ENCODE measurements around the gene RPL29. TPM values are rescaled to one million over a fixed set of nuclear protein-coding genes. Genes with fewer than 3 reads are reported as not detected.

RPL29 gene
- polyA plus RNA-seq, 3 donors = 1,596 to 1,901 (median 1,807) TPM

GRCh38 chr3:51987568-51987967 lies 8.1 kb downstream of the RPL29 start:
- DNase-seq = no peak

DNA sequence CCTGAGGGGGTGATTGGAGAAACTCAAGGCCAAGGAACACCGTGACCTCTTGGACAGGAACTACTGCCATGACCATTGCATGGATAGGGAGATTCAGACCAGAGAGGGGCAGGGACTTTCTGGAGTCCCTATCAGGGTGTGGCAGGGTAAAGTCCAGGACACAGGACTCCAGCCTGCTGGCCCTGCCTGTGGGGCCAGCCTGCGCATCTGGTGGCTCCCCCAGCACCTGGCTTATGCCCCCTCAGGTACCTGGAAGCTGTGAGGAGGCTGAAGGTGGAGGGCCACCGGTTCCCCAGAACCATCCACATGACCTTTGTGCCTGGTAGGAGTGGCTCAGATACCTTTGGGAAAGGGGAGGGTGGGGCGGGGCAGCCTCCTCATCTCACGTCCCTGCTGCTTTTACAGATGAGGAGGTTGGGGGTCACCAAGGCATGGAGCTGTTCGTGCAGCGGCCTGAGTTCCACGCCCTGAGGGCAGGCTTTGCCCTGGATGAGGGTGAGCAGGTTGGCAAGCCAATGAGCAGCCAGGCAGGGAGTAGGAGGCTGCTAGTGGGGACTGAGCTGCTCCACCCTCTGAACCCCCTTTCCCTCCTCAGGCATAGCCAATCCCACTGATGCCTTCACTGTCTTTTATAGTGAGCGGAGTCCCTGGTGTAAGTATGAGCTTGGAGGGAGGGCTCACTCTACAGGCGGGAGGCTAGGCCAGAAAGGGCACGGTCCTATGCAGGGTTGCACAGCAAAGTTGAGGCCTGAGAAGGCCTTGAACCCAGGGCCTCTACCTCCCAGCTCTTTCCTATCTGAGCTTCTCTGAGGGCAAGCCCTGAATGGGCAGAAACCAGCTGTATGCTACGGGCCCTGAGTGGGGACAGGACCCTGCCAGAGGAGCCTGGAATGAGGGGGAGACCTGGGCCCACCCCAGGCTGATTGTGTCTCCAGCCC lies 9.4 kb downstream of the RPL29 start:
- DNase-seq = no peak

DNA sequence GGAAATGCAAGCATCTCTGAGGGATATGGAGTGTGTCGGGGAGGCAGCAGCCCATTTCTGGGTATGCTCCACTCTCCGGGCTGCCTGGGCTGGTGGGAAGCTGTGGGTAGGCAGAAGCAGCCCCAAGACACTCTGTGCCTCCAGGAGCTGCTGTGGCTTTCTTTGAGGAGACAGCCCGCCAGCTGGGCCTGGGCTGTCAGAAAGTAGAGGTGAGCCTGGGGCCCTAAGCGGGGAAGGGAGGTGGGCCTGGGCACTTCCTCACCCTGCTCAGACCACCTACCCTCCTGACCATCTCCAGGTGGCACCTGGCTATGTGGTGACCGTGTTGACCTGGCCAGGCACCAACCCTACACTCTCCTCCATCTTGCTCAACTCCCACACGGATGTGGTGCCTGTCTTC lies 10.6 kb downstream of the RPL29 start:
- no peak for DNase-seq

DNA sequence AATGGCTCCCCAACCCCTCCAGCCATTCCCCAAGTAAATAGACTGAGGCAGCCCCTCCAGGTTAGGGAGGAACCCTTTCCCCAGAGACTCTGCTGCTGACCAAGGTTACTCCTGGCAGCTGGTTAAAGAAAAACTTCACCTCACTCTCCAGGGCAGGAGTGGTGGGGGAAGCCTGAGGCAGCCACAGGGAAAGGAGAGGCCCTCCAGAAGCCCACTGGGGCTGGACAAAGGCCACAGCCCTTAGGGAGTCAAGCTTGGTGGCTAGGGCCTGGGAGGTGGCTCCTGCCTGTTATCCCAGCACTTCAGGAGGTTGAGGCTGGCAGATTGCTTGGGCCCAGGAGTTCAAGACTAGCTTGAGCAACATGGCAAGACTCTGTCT lies 11.4 kb downstream of the RPL29 start:
- no peak for DNase-seq

- no peak for DNase-seq
Measured at GRCh38 chr3:51983578-51984268, 12.0 kb downstream of the RPL29 start.

- peak; percentile 89 for DNase-seq
Measured at GRCh38 chr3:51982838-51983577, 12.7 kb downstream of the RPL29 start, which contains the start of gene ACY1. Gene ACY1 (plus strand): TSS chr3:51983535. CDS start chr3:51984065, 530 bp downstream.

DNA sequence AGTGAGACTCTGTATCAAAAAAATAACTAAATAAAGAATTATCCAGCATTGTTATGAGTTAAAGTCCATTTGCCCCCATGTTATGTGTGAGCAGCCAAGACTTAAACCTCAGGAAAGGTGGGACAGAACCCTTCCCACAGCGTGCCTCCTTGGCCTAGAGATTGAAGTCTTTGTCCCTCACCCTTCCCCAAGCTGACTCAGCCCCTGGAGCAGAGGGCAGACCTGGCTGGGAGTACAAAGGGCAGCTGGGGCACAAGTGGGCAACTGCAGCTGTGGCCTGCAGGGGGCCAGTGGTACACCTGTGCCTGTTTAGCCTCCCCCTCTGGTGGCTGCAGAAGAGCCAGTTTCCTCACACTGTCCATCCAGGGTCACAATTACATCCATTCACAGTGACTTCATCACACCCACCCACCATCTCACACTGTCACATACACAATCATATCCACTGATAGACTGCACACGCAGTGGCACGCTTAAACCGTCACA lies 13.3 kb downstream of the RPL29 start:
- DNase-seq = no peak

DNA sequence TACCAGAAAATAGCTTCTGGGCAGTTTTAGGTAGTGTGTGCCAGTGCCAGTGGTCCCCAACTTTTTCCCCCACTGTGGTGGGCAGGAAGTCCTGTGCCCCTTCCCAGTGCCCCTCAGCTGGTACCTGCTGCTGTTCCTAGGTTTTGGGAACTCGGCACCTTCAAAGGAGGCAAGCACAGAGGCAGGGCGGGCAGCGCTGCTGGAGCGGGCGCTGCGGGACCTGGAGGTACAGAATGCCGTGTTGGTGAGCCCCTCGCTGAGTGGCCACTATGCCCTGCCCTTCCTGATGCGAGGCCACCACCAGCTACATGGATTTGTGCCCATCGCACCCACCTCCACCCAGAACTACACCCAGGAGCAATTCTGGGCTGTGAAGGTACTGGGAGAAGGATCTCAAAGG lies 15.4 kb downstream of the RPL29 start:
- no peak for DNase-seq

DNA sequence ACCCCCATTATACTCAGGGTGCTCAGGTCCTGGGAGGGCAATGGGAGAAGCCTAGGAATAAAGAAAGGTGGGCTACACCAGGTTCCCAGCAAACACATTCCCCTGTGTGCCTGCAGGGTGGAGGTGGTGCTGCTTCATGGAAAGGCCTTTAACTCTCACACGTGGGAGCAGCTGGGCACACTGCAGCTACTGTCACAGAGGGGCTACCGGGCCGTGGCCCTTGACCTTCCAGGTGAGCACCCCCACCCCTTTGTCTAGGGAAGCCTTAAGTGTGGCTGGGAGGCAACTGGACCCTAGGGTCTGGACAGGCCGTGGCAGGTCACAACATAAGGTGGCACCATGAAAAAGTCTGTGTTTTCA lies 17.6 kb downstream of the RPL29 start:
- DNase-seq = no peak

DNA sequence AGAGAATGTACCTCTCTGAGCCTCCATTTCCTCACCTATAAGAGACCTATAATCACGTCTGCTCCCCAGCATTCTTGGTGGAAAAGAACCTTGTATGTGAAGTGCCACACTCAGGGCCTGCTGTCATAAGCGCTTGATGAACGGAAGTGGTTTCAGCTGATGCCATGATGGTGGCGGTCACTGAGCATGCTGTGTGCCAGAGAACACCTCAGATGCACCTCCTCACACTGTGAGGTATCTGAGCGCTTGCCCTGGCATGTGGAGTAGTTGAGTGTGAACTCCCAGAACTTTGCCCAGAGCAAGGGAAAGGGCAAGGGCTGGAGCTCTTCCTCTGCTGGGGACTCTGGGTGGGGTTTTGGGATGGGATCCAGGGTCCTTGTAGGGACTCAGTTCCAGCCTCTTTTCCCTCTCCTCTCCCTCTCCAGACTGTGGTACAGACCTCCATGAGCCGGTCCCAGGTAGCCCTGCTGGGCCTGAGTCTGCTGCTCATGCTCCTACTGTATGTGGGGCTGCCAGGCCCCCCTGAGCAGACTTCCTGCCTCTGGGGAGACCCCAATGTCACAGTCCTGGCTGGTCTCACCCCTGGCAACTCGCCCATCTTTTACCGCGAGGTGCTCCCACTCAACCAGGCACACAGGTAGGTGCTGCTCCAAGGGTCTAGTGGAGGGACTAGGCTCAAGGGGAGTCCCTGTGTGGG lies 18.1 kb downstream of the RPL29 start:
- DNase-seq = no peak

- peak; percentile 69 for DNase-seq
Measured at GRCh38 chr3:51975852-51976549, 19.7 kb downstream of the RPL29 start.

- DNase-seq = no peak
Measured at GRCh38 chr3:51974963-51975851, 20.5 kb downstream of the RPL29 start, which contains the start of gene ABHD14A. Gene ABHD14A (plus strand): TSS chr3:51975064. CDS start chr3:51975136, 72 bp downstream.

- DNase-seq = no peak
Measured at GRCh38 chr3:51974277-51974962, 21.3 kb downstream of the RPL29 start.

DNA sequence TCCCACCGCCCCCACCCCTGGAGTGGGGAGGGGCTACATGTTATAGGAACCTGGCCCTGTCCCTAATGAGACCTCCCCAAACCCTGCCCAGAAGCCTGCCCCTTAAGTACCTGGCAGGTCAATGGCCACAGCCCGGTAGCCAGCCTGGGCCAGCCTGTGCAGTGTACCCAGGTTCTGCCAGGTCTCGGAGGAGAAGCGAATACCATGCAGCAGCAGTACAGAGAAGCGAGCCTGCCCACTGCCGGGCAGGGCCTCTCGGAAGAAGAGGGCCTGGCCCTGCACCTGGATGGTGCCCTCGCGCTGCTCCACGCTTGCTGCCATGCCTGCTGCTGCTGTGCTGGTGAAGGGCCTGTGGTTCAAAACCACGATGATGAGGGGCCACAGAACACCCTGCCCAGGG lies 24.3 kb downstream of the RPL29 start:
- no peak for DNase-seq

- DNase-seq = no peak
Measured at GRCh38 chr3:51970606-51971300, 24.9 kb downstream of the RPL29 start.

DNA sequence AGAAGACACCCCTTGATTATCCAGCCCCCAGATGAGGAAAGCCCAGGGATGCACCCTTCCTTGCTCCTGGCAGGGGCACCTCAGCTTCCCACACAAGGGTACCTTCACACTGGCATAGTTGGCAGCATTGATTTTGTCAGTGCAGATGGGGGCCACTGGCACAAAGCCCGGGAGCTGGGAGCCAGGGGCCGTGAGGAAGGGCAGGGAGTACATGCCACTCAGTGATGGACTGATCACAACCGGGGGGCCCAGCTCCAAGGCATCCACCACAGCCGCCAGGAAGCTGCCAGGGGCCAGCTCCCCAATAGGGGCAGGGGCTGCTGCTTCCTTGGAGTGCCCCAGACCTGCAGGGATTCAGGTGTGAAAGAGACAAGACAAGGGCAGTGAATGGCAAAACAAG lies 25.9 kb downstream of the RPL29 start:
- DNase-seq = no peak

GRCh38 chr3:51968883-51969678 lies 26.6 kb downstream of the RPL29 start:
- no peak for DNase-seq

Measured in renal pelvis (tissue), 4 donors.